ENCODE results near the gene IL5.

IL5 gene

DNA sequence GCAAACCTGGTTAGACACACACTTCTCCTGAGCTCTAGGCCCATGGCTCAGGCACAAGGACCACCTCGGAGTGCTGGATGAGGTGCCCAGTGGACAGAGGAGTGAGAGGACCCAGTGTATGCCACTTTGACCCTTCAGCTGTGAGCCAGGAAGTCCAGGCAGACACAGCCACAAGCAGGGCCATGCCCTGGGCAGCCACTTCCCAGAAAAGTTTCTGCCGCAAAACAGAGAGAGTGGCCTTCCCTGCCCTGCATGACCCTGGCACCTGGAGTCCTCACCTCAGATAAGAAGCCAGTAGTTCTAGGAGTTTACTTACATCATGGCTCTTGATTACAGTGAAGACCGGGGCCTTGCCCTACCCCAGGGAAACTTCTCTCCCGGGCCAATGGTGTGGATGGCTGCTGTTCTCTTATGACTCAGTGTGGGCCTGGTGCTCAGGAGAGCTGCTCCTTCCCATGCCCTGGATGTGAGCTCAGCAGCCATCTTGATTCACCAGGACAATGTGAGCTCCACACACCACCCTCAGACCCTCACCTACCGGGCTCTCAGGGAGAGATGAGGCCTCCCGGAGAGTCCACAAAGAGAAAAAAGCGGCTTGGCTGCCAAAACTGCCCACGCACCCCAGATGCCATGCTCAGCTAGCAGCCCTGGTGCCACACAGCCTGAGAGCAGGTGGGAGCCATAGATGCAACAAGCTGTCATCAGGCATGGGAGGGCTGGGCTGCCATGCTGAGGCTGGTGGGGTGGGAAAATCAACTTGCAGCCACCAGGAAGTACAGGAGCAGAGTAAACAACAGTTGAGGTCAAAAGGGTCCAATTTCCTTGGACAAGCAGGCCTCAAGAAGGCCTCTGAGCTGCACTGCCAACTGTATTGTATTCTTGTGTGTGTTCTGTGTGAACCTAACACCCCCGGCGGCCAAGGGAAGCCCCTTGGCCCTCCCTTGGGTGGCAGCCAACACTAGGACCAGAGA is 41.1 kb downstream of the IL5 start:
- Histone ChIP-seq H3K9me3 (no peaks in the 10 kb centered on the region), H3K36me3 (no peaks in the 10 kb centered on the region), H3K27ac (no peak overlapping the region), H3K27me3 (no peaks in the 10 kb centered on the region), H3K4me1 (ENCODE audit: control insufficient read depth in 1 of 2, insufficient read depth in 1 of 2, low read depth in 1 of 2, low read length in 1 of 2) (peaks cover 21 to 22% of the 10 kb centered on the region in 2 experiments), H3K4me3 (ENCODE audit: low read depth in 1 of 2, low read length in 1 of 2) (no peak overlapping the region)
- TF ChIP-seq, protein P1, sequence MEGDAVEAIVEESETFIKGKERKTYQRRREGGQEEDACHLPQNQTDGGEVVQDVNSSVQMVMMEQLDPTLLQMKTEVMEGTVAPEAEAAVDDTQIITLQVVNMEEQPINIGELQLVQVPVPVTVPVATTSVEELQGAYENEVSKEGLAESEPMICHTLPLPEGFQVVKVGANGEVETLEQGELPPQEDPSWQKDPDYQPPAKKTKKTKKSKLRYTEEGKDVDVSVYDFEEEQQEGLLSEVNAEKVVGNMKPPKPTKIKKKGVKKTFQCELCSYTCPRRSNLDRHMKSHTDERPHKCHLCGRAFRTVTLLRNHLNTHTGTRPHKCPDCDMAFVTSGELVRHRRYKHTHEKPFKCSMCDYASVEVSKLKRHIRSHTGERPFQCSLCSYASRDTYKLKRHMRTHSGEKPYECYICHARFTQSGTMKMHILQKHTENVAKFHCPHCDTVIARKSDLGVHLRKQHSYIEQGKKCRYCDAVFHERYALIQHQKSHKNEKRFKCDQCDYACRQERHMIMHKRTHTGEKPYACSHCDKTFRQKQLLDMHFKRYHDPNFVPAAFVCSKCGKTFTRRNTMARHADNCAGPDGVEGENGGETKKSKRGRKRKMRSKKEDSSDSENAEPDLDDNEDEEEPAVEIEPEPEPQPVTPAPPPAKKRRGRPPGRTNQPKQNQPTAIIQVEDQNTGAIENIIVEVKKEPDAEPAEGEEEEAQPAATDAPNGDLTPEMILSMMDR (IDR thresholded peaks at IDR 0.05), result no peak

DNA sequence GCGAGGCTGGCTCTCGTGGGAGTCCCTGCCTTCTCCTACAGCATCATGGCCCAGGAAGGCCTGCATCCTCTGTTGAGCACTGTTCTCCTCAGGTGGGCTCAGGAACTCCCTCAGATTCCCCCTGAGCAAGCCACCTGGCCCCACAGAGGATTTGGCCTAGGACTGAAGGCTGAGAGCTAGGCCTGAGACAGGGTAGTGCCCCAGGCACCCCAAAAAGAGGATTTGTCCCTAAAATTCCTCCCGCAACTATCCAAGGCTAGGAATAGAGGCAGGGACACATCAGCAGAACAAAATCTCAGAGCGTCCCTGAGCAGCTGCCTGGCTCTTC is 41.7 kb downstream of the IL5 start:
- H3K9me3 ChIP-seq, result no peaks in the 10 kb centered on the region
- H3K36me3 ChIP-seq, result no peaks in the 10 kb centered on the region
- H3K4me3 ChIP-seq (ENCODE audit: low read depth in 1 of 2, low read length in 1 of 2), result no peak overlapping the region
- TF ChIP-seq, protein P1 (IDR thresholded peaks at IDR 0.05), result no peak
- peaks cover 27 to 28% of the 10 kb centered on the region in 2 experiments for H3K4me1 ChIP-seq (ENCODE audit: control insufficient read depth in 1 of 2, insufficient read depth in 1 of 2, low read depth in 1 of 2, low read length in 1 of 2)
- no peaks in the 10 kb centered on the region for H3K27me3 ChIP-seq
- peak overlapping the region; percentile 100 for H3K27ac ChIP-seq

DNA sequence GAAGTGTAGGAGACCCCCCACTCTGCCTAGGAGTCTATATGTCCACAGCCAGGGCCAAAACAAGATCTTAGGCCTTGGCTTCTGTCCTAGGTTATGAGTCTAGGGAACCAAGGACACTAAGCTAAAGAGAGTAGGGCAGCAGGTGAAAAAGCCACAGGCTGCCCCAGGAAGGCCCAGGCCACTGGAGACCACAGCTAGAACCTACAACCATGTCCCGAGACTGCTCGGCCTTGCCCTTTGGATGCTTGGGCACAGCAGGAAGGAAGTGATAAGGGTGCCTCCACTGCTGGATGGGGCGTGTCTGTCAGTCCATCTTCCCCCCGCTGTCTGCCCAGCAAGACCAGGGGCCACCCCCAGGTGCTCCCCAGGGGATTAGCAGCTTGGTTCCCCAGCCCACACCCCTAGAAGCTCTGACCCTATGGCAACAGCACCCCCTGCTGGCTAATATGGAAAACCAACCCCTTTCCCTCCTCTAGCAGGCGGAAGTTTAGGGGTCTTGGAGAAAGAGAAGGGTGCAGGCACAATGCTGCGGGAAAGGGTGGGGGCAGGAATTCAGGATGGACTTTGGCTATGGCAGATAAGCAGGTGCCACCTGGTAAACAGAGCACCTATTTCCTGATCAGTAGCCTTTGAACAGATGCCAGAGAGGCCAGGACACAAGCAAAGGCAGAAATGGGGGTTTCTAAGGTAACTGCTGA is 42.2 kb downstream of the IL5 start:
- H3K27me3 ChIP-seq, result no peaks in the 10 kb centered on the region
- peak overlapping the region; percentile 100 for H3K27ac ChIP-seq
- H3K36me3 ChIP-seq, result no peaks in the 10 kb centered on the region
- H3K4me3 ChIP-seq (ENCODE audit: low read depth in 1 of 2, low read length in 1 of 2), result peak overlapping the region in 1 of 2 experiments; percentile 21
- TF ChIP-seq, protein P1 (IDR thresholded peaks at IDR 0.05), result peak; percentile 86
- H3K9me3 ChIP-seq, result no peaks in the 10 kb centered on the region
- H3K4me1 ChIP-seq (ENCODE audit: control insufficient read depth in 1 of 2, insufficient read depth in 1 of 2, low read depth in 1 of 2, low read length in 1 of 2), result peaks cover 31 to 32% of the 10 kb centered on the region in 2 experiments

DNA sequence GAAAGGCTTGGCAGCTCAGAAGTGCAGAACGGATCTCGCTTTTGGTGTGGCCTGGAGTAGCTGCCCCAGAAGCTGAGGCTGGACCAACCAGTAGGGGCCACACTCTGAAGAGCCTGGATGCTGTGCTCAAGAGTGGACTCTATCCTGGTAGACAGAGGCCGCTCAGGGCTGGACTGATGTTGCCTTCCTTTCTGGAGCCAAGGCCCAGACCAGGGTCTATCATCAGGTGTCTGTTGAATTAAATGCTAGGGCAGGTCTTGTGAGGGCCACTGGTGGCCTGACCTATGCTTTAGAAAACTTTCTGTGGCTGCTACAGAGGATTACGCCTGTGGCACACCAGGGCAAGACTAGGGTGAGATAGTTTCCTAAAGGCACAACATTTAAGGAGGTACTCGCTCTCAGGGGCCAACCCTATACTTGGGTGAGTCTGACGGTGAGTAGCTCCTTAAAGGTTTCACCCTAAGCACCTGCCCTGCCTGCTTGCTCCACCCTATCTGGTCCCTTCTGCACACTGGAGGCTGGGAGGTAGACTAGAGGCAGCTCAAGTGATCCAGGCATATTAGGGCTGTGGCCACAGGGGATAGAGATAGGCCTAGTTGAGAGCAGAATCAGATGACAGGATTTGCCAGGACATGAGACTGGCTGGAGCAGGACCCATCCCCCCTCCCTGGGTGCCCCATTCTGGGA is 42.9 kb downstream of the IL5 start:
- Histone ChIP-seq H3K4me3 (ENCODE audit: low read depth in 1 of 2, low read length in 1 of 2) (peak overlapping the region in 1 of 2 experiments; percentile 21), H3K36me3 (no peaks in the 10 kb centered on the region), H3K27ac (peak overlapping the region; percentile 100), H3K4me1 (ENCODE audit: control insufficient read depth in 1 of 2, insufficient read depth in 1 of 2, low read depth in 1 of 2, low read length in 1 of 2) (peaks cover 36 to 38% of the 10 kb centered on the region in 2 experiments), H3K9me3 (no peaks in the 10 kb centered on the region), H3K27me3 (no peaks in the 10 kb centered on the region)
- TF ChIP-seq, protein P1 (IDR thresholded peaks at IDR 0.05), result no peak

DNA sequence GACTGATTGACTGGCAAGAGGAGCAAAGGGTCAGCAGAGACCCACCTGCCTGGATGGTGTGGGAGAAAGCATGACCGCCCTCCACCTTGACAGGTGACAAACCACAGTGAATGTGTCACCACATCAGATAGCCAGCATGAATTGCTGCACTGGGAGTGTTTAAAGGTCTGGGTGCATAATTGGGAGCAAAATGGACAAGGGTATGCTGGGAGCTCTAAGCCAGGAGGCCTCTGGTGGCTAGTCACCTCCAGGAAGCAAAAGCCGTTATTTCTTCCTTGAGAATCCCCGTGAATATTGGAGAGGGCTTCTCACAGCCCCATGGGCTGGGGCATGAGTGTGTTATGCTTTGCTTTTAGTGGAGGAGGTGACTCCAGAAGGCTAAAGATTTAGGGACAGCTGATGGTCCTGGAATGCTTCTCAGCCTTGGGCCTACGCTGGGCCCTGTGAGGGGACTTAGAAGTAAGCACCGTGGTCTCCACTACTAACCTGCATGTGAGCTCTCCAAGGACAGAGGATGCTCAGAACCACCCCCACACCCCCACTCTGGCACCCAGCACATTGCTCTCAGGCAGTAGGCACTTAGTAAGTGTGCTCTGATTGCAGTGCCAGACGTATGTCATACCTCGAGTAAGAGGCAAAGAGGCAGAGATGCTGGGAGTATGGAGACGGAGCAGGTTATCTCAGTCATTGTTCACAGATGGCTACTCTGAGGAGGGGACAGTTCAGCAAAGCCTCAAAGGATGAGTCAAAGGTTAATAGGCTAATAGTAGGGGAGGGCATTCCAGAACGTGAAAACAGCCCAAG is 43.7 kb downstream of the IL5 start:
- peak overlapping the region; percentile 100 for H3K27ac ChIP-seq
- peaks cover 43 to 46% of the 10 kb centered on the region in 2 experiments for H3K4me1 ChIP-seq (ENCODE audit: control insufficient read depth in 1 of 2, insufficient read depth in 1 of 2, low read depth in 1 of 2, low read length in 1 of 2)
- TF ChIP-seq, protein P1 (IDR thresholded peaks at IDR 0.05), result no peak
- H3K9me3 ChIP-seq, result no peaks in the 10 kb centered on the region
- no peaks in the 10 kb centered on the region for H3K36me3 ChIP-seq
- no peak overlapping the region for H3K4me3 ChIP-seq (ENCODE audit: low read depth in 1 of 2, low read length in 1 of 2)
- no peaks in the 10 kb centered on the region for H3K27me3 ChIP-seq
